K562 (cell line): ENCODE measurements around the gene ABHD14A. TPM values are rescaled to one million over a fixed set of nuclear protein-coding genes. Genes with fewer than 3 reads are reported as not detected.

Source experiments
- ELF1 ChIP-seq: fragments of 200-800 bp; sonication (Bioruptor generic); IDR thresholded peaks from 2 replicates; pipeline ENCODE4 v1.6.1; 2016; ENCODE audit warnings: missing genetic modification characterization, missing compliant biosample characterization
- KLF6 ChIP-seq: fragments of 250-450 bp; sonication (Bioruptor Pico); IDR thresholded peaks from 2 replicates; pipeline ENCODE4 v1.4.0; 2020; ENCODE audit warnings: mild to moderate bottlenecking, moderate library complexity, borderline replicate concordance
- NCOR1 ChIP-seq: fragments of 450-650 bp; IDR thresholded peaks from 2 replicates; pipeline ENCODE4 v1.6.1; 2016; ENCODE audit warnings: mild to moderate bottlenecking, moderate library complexity
- ZEB2 ChIP-seq: fragments of 450-650 bp; IDR thresholded peaks from 2 replicates; pipeline ENCODE4 v1.6.1; 2016
- polyA plus RNA-seq, 8 experiments: library from polyadenylated mRNA; depleted of rRNA in 4 of 8; stranded (reverse) in 5 of 8; unstranded in 3 of 8; fragments of >200 nt; fragmentation: Nextera tagmentation in 2 of 8; fragmentation: Illumina TruSeq in 1 of 8; extraction: Ambion mirVana in 2 of 8; extraction: Trizol in 1 of 8; gene quantifications; 2 replicates each; pipeline versions ENCODE4 v1.2.1 to v1.2.3, GENCODE V29; 2011 to 2014; ENCODE audit warnings: inconsistent platforms in 1 of 8, missing spikeins in 1 of 8
- total RNA-seq, 7 experiments: library from RNA; depleted of rRNA in 6 of 7; stranded (reverse); fragments of >200 nt in 6 of 7; fragmentation: Illumina TruSeq in 2 of 7; extraction: Trizol in 2 of 7; gene quantifications; 2 replicates each; pipeline versions ENCODE4 v1.2.1 to v1.2.3, GENCODE V29; 2011 to 2021; ENCODE audit warnings: low replicate concordance in 1 of 7
- TF ChIP-seq, protein P1 (sequence below): fragments of 250-450 bp; sonication (Bioruptor Pico); IDR thresholded peaks from 2 replicates; pipeline ENCODE4 v1.4.0; 2020
- TF ChIP-seq, protein P2 (sequence below): sonication (generic); formaldehyde crosslinking; IDR thresholded peaks from 2 replicates; pipeline ENCODE4 v1.8.1; 2023; ENCODE audit warnings: mild to moderate bottlenecking, missing genetic modification reagents

Gene ABHD14A
- total and polyA plus RNA-seq, 9 of the 15 experiments (the other 6 are each of a cell fraction or from before 2014, with no cell fraction given), result 0.90 to 10.5 (median 8.3) TPM

DNA sequence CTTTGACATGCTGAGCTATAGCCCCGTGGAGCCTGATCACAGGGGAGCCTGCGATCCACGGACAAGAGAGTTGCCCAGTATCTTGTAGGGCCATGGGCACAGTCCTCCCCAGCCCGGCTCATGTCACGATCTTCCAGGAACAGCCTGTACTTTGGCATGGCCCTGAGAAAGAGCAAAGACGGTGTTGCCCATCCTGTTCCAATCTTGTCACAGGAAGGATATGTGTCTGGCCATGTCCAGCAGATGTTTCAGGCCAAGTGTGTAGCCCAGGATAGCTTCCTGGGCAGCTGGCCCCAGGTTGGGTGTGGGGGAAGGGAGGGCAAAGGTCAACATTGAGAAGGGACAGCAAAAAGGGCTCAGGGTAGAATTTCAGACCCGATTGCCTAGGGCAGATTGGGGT is 37.8 kb downstream of the ABHD14A start (continued):
- TF ChIP-seq, protein P1, sequence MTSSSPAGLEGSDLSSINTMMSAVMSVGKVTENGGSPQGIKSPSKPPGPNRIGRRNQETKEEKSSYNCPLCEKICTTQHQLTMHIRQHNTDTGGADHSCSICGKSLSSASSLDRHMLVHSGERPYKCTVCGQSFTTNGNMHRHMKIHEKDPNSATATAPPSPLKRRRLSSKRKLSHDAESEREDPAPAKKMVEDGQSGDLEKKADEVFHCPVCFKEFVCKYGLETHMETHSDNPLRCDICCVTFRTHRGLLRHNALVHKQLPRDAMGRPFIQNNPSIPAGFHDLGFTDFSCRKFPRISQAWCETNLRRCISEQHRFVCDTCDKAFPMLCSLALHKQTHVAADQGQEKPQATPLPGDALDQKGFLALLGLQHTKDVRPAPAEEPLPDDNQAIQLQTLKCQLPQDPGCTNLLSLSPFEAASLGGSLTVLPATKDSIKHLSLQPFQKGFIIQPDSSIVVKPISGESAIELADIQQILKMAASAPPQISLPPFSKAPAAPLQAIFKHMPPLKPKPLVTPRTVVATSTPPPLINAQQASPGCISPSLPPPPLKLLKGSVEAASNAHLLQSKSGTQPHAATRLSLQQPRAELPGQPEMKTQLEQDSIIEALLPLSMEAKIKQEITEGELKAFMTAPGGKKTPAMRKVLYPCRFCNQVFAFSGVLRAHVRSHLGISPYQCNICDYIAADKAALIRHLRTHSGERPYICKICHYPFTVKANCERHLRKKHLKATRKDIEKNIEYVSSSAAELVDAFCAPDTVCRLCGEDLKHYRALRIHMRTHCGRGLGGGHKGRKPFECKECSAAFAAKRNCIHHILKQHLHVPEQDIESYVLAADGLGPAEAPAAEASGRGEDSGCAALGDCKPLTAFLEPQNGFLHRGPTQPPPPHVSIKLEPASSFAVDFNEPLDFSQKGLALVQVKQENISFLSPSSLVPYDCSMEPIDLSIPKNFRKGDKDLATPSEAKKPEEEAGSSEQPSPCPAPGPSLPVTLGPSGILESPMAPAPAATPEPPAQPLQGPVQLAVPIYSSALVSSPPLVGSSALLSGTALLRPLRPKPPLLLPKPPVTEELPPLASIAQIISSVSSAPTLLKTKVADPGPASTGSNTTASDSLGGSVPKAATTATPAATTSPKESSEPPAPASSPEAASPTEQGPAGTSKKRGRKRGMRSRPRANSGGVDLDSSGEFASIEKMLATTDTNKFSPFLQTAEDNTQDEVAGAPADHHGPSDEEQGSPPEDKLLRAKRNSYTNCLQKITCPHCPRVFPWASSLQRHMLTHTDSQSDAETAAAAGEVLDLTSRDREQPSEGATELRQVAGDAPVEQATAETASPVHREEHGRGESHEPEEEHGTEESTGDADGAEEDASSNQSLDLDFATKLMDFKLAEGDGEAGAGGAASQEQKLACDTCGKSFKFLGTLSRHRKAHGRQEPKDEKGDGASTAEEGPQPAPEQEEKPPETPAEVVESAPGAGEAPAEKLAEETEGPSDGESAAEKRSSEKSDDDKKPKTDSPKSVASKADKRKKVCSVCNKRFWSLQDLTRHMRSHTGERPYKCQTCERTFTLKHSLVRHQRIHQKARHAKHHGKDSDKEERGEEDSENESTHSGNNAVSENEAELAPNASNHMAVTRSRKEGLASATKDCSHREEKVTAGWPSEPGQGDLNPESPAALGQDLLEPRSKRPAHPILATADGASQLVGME (CRISPR knock-in tag), result no peak
- TF ChIP-seq NCOR1 (no peak), ZEB2 (no peak), ELF1 (tag) (no peak), KLF6 (CRISPR knock-in tag) (no peak)
- TF ChIP-seq, protein P2, sequence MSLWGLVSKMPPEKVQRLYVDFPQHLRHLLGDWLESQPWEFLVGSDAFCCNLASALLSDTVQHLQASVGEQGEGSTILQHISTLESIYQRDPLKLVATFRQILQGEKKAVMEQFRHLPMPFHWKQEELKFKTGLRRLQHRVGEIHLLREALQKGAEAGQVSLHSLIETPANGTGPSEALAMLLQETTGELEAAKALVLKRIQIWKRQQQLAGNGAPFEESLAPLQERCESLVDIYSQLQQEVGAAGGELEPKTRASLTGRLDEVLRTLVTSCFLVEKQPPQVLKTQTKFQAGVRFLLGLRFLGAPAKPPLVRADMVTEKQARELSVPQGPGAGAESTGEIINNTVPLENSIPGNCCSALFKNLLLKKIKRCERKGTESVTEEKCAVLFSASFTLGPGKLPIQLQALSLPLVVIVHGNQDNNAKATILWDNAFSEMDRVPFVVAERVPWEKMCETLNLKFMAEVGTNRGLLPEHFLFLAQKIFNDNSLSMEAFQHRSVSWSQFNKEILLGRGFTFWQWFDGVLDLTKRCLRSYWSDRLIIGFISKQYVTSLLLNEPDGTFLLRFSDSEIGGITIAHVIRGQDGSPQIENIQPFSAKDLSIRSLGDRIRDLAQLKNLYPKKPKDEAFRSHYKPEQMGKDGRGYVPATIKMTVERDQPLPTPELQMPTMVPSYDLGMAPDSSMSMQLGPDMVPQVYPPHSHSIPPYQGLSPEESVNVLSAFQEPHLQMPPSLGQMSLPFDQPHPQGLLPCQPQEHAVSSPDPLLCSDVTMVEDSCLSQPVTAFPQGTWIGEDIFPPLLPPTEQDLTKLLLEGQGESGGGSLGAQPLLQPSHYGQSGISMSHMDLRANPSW, result no peak
